ENCODE results near the gene SORT1.
"Not testable (repeated sequence)": the region's sequence is repeated elsewhere in the genome, so short reads cannot be mapped to it uniquely, and the experiment has no call there.

The SORT1 gene

DNA sequence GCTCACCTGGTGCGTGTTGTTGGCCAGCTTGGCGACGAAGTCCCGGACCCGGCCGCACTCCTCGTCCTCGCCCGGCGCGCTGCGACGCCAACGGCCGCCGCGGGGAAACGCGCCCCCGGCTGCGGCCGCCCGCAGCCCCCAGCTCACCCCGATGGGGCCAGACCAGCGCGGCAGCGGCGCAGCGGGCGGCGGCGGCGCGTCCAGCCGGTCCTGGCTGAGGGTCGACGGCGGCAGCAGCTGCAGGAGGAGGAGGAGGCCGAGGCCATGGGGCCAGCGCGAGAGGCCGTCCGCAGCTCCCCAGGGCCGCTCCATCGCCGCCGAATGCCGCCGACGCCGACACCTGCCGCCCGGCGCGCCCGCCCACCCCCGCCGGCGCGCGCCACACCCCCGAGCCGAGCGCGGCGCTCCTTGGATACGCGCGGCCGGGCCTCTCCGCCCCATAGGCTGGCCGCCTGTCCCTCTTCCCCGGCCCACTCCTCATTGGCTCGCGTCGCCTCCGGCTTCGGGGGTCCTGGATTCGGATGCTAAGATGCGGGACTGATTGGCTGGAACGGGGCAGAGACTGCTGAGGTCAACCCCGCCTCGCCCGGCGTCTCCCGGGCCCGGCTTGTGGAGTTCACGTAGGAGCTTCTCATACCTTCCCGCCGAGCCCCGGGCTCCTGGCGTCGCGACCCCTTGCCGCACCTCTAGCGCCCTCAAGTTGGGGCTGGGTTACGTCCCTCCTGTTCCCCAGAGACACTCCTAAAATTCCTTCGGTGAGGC lies at the start of gene SORT1:
Gene SORT1 (minus strand): TSS at position 338 of the 762 bp plus-strand sequence. CDS start 26 bp downstream, at position 312.
- DNase-seq = peak; percentile 6 to 22 (median 8)

DNA sequence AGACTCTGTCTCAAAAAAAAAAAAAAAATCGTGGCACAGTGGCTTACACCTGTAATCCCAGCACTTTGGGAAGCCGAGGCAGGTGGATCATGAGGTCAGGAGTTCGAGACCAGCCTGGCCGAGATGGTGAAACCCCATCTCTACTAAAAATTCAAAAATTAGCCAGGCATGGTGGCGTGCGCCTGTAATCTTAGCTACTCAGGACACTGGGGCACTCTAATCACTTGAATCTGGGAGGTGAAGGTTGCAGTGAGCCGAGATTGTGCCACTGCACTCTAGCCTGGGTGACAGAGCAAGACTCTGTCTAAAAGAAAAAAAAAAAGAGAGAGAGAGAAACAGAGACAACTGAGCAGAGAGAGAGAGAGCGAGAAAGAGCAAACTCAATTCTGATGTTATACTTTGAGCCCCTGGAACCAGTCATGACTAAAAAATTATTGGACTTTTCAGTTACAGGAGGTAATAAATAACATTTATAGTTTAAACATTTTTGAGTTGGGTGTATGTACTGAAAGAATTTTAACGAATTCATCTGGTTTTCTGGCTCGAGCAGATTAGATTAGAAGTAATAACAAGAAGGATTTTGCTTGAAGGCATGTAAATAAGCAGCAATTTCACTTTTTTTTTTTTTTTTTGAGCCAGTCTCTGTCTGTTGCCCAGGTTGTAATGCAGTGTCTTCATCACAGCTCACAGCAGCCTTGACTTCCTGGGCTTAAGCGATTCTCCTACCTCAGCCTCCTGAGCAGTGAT lies 48.4 kb upstream of the SORT1 start:
- not testable (repeated sequence) for DNase-seq

DNA sequence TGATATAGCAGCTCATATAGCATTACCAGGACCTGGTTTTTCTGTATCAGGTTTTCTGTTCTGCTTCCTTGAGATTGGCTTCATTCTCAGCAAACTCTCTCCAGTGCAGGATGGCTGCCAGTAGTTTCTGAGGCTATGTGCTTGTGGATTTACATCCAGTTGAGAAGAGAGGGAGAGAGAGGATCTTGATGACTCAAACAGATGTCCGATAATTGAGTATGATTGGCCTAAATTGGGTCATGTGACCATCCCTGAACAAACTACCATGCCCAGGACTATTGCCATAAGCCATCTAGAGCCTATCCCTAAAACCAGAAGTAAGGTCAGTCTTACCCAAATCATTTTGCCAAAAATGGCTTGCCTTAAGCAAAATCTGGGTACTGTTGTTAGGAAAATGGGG lies 46.6 kb upstream of the SORT1 start:
- no peak for DNase-seq

DNA sequence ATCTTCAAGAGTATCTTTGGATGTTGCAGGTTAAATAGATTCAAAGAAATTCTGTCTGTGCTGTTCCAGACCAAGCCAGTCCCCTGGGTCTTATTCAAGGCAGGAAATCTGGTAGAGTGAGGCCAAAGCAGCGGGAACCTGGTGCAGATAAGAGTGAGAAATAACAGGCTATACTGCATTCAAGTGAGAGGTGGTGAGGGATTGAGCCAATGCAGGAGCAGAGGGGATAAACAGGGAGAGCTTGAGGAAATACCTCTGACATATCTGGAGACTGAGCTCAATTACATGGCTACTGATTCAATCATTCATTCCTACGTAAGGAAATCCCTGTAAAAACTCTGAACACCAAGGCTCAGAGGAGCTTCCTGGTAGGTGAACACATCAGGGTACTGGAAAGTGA lies 45.8 kb upstream of the SORT1 start:
- DNase-seq = no peak

DNA sequence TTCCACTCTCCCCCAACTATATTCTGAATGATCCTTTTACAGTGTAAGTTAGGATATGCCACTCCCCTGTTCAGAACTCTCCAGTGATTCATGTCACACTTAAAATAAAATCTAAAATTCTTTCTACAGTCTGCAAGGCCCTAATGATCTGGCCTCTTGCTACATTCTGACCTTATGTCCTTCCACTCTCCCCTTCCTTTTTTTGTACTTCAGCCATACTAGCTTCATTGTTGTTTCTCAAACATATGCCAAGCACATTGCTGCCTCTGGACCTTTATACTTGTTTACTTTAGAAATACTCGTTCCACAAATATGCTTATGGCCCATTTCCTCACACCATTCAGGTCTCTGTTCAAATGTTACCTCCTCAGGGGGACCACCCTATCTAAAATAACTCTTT lies 43.4 kb upstream of the SORT1 start:
- DNase-seq = no peak

DNA sequence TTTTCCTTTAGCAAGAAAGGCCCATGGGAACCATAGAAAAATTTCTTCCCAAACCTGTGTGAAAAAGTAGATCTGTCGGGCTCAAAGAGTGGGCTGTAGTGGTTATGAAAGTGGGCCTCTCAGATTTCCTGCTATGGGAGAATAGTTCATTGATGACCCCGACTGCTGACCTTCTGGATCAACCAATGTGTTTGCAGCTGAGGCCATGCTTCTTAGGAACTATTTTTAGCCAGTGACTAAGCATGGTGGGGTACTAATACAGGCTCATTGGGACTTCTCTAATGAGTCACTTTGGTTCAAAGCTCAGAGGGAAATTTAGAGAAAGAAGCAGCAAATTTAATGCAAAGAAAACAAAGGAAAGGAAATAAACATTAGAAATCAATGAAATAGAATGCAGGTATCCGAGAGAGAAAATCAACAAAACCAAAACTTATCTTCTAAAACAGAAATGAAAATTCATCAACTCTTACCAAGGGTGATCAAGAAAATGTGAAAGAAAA lies 41.1 kb upstream of the SORT1 start:
- no peak for DNase-seq

DNA sequence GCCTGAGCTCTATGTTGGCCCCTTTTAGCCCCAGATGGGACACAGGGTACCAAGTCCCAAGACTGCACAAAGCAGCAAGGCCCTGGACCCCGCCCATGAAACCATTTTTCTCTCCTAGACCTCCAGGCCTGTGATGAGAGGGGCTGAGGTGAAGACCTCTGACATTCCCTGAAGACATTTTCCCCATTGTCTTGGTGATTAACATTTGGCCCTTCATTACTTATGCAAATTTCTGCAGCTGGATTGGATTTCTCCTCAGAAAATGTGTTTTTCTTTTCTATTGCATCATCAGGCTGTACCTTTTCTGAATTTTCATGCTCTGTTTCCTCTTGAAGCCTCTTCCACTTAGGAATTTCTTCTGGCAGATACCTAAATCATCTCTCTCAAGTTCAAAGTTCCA lies 36.8 kb upstream of the SORT1 start:
- DNase-seq = no peak

DNA sequence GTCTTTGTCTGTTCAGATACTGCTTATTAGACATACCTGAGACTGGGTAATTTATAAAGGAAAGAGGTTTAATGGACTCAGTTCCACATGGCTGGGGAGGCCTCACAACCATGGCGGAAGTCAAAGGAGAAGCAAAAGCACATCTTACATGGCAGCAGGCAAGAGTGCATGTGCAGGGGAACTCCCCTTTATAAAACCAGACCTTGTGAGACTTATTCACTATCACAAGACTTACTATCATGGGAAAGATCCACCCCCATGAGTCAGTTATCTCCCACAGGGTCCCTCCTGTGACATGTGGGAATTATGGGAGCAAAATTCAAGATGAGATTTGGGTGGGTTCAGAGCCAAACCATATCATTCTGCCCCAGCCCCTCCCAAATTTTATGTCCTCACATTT lies 35.6 kb upstream of the SORT1 start:
- no peak for DNase-seq

DNA sequence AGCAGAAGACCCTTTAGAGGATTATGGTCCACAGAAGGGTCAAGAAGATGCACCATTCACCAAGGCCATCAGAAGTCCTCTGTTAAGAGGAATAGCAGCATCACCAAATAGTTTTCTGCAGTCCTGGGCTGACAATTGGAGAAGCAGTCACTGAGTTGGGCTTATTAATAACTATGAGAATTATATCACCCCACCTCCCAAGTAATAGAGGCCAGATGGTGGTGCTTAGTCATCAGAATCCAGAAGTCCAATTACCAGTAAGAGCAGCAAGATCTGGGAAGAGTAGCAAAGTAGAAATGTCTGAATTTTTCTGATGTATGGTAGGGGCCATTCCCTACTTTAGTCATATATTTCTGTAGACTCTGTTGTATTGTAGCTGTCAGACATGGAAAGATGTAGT lies 34.6 kb upstream of the SORT1 start:
- DNase-seq = no peak

DNA sequence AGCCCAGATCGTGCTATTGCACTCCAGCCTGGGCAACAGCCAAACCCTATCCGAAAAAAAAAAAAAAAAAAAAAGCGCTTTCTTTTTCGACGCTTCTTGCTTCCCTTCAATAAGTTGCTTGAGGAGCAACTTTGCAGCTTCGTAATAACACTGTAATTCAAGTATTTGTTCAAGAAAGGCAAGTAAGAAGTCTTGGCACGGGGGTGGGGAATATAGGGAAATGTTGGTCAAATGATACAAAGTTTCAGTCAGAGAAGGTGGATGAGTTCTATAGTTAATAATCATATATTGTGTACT lies 29.4 kb upstream of the SORT1 start:
- no peak for DNase-seq

DNA sequence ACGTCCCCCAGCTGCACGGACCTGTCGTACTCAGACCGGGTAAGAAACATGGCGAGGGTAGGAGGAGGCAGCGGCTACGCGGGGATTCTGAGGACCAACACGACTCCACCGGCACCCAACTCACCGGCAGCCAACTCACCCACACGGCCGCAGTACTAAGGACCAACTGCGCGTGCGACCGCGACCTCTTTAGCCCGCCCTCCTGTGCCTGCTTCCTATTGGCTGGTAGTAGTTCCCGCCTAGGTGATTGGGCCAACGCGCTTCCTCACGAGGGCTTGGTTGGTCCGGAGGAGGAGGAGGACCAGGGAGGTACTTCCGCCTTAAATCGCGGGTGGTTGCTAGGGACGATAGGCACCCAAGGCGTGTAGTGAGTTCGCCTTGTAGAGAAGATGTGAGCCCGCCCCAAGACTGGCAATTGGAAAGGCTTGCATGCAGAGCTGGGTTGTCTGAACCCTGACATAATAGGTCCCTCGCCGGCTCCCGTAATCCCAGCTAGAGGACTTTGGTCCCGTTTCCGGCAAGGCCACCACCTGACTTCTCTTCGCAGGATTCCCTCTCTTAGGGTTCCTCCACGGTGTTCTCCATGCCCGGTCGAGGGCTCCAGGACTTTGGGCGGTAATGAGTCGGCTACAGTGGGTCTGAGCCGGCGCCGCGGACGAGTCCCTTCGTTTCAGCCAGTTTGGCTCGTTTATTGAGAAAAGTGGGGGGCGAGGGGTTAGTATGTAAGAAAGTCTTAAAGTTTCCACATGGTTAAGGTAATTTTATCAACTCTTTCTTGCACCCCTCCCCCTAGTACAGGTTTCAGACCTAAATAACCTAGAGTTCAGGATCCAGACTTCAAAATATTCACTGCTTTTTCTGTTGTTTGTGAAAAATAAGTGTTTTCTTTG lies 28.8 kb upstream of the SORT1 start, which contains the start of gene PSMA5:
Gene PSMA5 (minus strand): TSS at position 168 of the 890 bp plus-strand sequence. CDS start 118 bp downstream, at position 50.
- peak; percentile 84 to 90 (median 86) for DNase-seq

DNA sequence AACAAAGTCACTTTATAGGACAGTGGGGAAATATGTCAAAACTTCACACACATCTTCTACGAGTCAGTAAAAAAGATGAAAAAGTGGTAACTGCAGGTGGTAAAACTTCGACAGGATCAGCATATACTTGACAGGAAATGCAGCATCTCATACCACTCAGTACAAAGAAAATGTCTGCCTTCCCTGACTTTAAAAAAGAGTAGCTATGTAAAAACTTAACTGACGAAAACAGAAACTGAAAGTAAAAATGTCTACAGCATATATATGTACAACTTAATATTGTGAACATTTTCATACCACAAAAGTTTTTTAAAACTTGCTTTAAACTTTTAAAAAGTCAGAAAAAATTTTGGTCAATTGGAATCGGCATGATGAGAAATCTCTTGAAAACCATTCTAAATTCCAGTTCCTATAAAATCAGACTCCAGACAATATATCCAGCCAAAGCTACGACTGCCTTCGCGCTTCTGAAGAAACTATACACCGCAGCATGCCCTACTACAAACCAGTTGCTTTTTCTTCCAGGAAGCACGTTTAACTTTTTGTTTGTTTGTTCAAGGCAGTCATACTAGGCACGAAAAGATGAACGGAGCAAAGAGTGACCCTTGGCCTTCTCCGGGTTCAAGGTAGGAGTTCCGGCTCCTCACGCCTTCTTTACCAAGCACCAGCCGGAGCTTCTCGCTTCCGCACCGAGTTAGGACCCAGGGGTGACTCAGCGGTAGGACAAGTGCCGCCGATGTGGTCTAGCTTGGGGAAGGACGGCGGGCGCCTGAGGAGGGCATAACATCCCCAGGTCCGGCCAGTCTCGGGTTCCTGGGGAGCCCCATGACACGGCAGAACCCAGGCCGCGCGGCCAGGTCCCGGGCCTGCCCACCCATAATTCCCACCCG lies 27.9 kb upstream of the SORT1 start:
- DNase-seq = peak in 3 of 4 experiments; percentile 50 to 62 (median 54)

DNA sequence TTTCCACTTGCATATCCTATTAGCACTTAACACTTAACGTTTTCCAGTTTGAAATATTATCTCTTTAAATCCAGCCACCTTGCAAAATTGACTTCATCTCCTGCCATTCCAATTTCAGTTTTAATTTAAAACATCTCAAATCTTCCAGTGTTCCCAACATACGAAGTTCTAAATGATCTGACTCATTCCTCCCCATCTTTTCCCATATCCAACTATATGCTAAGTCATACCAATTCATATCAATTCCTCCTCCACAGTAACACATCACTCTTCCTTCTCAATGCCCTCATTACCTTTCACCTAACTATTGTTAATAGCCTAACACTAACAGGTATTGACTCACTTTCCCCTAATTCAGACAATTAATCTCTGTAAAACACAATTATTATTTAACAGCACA lies 25.8 kb upstream of the SORT1 start:
- no peak for DNase-seq

DNA sequence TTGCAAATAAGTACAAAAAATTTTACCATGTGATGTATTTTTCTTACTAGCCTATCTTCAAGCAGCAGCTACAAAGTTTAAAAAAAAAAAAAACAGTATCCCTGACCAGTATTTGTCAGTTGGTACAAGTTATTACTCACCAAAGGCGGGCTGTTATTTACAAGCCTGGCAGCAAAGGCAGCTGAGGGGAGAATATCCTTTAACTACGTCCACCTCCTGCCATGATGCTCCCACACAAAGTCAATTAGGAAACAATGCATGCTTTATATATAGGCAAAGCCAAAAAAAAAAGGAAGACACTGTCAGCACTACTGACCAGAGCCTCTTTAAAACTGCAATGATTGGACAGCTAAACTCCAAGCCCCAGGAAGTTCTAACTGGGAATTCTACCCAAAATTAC lies 14.8 kb upstream of the SORT1 start:
- DNase-seq = no peak

DNA sequence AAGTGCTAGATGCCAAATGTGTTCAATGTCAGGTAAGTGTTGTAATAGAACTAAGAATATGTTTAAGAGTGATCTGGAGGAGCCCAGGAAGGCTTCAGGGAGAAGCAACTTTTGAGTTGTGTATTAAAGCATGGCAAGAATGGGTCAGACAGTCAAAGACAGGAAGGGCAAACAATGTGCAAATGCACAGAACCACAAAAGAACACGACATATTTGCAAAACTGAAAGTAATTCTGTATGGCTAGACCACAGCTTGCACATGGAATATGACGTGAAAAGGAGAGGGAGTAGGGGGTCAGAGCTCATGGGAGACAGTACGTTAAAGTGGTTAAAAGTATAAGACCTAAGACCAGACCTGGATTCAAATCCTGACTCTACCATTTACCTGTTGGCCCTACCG lies 7.1 kb upstream of the SORT1 start:
- DNase-seq = no peak

DNA sequence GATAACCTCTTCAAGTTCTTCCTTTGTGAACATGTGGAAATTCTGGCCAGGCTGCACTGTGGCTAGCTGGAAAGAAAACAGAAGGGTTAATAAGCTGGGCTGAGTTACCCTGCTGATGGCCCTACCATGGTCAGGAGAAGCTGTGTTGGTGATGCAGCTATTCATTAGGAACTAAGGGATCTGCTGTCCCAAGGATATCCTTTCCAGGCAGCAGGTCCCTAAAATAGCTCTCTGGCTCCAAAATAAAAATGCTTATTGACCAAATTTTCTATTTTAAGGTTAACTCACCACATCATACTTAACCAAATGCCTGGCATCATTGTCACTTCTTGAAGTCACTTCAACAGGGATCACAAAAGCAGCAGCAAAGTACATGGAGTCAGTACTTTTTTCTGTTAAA lies 4.3 kb upstream of the SORT1 start:
- no peak for DNase-seq

DNA sequence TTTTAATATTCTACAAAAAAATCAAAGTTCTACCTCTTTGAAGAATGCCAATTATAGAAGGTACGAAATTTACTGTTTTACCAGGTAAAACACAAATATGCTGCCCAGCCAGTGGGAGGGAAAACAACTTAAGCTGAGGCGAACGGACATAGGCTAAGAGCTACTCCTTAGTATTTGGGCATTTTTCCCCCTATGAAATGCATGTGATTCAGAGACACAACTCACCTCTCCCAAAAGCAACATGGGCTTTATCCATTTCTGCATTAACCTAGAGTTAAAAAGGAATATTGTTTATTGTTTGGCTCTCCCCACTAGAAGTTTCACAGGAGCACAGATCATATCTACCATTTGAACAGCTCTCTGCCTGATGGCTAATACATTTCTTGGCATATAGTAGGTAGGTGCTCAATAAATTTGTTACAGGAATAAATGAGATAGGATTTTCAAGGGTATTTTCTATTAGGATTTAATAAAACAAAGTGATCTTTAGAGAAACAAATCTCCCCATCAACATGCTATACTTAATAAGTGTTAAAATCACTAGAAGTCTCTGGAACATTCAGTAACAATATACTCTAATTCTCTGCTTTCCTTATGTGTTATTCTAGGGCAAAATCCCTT lies 2.4 kb upstream of the SORT1 start:
- no peak for DNase-seq

DNA sequence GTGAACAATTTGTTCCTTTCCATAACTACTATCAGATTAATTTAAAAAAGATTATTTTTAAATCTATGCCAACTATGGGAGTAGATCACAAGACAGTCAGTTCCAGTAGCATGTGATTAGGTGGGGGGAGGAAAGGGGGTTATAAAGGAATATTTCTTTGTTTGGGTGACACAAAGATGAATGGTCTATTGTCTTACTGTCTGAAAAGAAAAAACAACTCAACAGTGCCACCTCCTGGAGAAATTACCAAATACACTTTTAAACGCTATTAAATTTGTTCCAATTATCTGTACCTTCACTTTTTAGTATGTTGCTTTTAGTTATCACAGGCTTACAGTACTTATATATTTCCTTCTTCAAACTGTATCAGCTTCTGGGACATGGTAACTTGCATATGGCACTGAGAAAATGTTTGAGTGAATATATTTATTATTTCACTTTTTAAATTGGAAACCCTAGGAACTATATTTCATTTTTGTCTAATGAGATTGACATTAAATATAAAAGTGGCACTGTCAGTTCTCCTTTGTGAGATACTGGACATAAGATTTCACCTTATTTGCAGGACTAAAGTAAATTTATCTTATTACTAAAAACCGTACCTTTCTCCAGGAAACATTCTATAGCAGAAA lies 1.7 kb upstream of the SORT1 start:
- no peak for DNase-seq

DNA sequence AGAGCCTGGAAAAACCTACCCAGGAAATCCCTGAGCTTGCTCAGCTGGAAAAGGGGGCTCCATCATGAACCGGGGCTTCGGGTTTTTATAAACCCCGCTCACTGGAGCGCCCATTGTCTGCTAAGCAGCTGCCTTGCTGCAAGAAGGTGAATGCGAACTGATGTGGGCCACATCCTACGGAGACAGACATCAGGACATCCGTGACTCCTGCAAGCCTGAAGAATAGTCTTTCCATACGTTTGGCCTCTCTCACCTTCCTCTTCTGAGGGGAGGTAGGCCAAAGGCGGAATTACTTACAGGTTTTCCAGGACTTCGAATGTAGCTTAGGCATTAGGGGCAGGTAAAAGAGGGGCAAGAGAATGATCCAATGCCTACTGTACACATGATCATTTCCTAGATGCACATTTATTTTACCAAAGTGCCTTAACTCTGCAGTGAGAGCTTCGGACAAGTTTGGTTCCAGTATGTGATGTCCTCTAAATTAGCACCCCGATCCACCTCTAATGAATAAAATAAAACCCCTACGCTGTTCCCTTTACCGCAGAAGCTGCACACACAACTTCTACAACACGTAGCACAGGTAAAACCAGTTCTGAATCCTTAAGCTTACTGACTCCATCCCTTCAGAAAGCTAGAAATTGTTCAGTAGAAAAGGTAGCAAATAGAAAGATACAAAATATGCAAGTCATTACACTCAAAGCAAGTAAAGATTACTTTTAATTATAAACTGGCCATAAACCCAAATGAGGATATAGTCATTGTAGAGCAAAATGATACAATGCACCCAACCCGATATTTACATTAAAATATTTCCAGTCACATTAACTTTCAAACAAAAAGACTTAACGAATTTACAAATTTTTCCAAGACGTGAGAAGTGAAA lies 866 bp upstream of the SORT1 start:
- no peak for DNase-seq
